22Rv1 (cell line): ENCODE results near the gene CCL24.

Source experiments
- H3K27ac ChIP-seq: fragments of 450-650 bp; 2 replicates; pipeline ENCODE4 v1.5.1; 2017
- CTCF ChIP-seq: fragments of 450-650 bp; IDR thresholded peaks from 2 replicates; pipeline ENCODE4 v1.5.1; 2017; ENCODE audit warnings: mild to moderate bottlenecking
- ZFX ChIP-seq: fragments of 450-650 bp; IDR thresholded peaks from 2 replicates; pipeline ENCODE4 v1.6.1; 2017; ENCODE audit warnings: antibody characterized with exemption, borderline replicate concordance

Gene CCL24

DNA sequence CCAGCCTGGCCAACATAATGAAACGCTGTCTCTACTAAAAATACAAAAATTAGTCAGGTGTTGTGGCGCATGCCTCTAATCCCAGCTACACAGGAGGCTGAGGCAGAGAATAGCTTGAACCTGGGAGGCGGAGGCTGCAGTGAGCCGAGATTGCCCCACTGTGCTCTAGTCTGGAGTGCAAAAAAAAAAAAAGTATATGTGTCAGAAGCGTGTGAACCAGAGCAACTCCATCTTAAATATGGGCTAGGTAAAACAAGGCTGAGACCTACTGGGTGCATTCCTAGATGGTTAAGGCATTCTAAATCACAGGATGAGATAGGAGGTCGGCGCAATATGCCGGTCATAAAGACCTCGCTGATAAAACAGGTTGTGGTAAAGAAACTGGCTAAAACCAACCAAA lies 6.2 kb downstream of the CCL24 start:
- TF ChIP-seq ZFX (no peak), CTCF (no peak)
- H3K27ac ChIP-seq: no peak overlapping the region

DNA sequence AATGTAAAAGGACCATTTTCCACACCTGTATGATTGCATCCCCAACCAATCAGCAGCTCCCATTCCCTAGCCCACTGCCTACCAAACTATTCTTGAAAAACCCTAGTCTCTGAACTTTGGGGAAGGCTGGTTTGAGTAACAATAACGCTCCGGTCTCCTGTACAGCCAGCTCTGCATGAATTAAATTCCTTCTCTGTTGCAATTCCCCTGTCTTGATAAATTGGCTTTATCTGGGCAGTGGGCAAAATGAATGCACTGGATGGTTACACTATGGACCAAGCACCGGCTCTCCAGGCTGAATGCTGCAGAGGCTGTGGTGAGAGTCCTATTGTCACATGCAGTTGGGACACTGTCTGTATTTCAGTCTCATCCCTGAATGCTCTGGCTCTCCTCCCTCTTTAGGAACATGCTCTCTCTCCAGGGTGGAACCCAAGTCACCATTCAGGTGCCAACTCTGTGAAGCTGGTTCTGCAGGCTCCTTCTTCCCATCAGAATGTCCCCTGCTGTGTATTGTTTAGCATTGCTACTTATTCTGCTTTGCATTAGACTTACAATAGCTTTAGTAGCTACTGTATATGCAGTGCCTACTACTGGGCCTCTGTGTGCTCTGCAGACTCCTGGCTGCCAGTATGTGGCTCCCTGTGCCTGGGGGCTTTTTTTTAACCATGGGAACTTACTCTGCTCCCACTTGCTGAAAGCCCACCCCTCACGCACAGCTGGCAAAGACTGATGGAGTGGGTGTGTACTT lies 6.9 kb downstream of the CCL24 start:
- TF ChIP-seq CTCF (no peak), ZFX (no peak)
- H3K27ac ChIP-seq: no peak overlapping the region

GRCh38 chr7:75804705-75805104 lies 8.9 kb downstream of the CCL24 start:
- no peak overlapping the region for H3K27ac ChIP-seq
- no peak for TF ChIP-seq ZFX
- no peak for TF ChIP-seq CTCF

DNA sequence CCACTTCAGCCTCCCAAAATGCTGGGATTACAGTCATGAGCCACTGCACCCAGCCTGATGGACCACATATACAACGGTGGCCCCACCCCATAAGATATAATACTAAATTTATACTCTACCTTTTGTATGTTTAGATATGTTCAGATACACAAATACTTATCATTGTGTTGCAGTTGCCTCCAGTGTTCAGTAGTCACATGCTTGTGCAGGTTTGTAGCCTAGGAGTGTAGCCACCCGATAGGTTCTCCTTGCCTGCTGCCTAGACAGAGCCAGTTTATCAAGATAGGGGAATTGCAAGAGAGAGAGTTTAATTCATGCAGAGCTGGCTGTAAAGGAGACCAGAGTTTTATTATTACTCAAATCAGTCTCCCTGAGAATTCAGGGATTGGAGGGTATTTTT lies 9.6 kb downstream of the CCL24 start:
- H3K27ac ChIP-seq: no peak overlapping the region

DNA sequence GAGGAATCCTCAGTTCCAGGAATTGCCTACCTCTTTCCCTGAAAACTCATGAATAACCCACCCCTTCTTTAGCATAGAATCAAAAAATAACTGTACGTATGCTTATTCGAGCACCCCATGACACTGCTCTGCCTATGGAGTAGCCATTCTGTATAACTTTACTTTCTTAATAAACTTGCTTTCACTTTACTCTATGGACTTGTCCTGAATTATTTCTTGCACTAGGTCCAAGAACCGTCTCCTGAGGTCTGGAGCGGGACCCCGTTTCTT lies 11.1 kb downstream of the CCL24 start:
- no peak overlapping the region for H3K27ac ChIP-seq
- TF ChIP-seq ZFX (no peak), CTCF (no peak)

More for the DNA sequence above, 9.6 kb downstream of the CCL24 start:
- no peak for TF ChIP-seq CTCF
- TF ChIP-seq ZFX: no peak

- H3K27ac ChIP-seq: no peak overlapping the region
- TF ChIP-seq CTCF: no peak
- no peak for TF ChIP-seq ZFX
Observed at GRCh38 chr7:75798770-75799169, 14.8 kb downstream of the CCL24 start.

GRCh38 chr7:75796420-75796819 lies 17.2 kb downstream of the CCL24 start:
- no peak for TF ChIP-seq ZFX
- no peak for TF ChIP-seq CTCF
- no peak overlapping the region for H3K27ac ChIP-seq
